Measurements from ENCODE around the gene ABL1. TPM values are rescaled to one million over a fixed set of nuclear protein-coding genes. Genes with fewer than 3 reads are reported as not detected.

Gene ABL1
- polyA plus RNA-seq, 3 donors: 4.5 to 14.5 (median 8.0) TPM

- H3K27me3 Mint-ChIP-seq (ENCODE audit: low read depth in 3 of 3): peaks cover 0 to 3% (median 0%) of the 10 kb centered on the region in 3 donors
- H3K4me2 ChIP-seq (replicated peaks; ENCODE audit: extremely low read depth, low read length, poor library complexity, severe bottlenecking): no peak overlapping the region
- H3K9ac ChIP-seq (ENCODE audit: insufficient read depth, low read length, poor library complexity, severe bottlenecking): no peak overlapping the region
- no peaks in the 10 kb centered on the region for H3K36me3 Mint-ChIP-seq
- no peaks in the 10 kb centered on the region for H3K4me1 ChIP-seq (ENCODE audit: control insufficient read depth in 1 of 2, insufficient read depth in 2 of 2, low read length in 2 of 2)
- H3K36me3 ChIP-seq (replicated peaks in 1 of 2; ENCODE audit: control insufficient read depth in 1 of 2, insufficient read depth in 2 of 2, low read length in 2 of 2): no peaks in the 10 kb centered on the region
- intact Hi-C loops (cut with micrococcal nuclease): no loop called here
- H3K4me3 ChIP-seq (replicated peaks in 1 of 3; ENCODE audit: low read depth in 2 of 3, low read length in 3 of 3): no peak overlapping the region
- no peaks in the 10 kb centered on the region for H3K4me1 Mint-ChIP-seq
- 80% methylated on average over 1 of the region's 6 CpGs for WGBS (ENCODE audit: insufficient coverage)
- no peak overlapping the region for H3K27ac ChIP-seq (ENCODE audit: low read depth in 1 of 2, low read length in 2 of 2)
- peak overlapping the region in 2 of 7 donors; percentile 10 to 45 for H3K27ac Mint-ChIP-seq
- no peaks in the 10 kb centered on the region for H3K9me3 ChIP-seq (replicated peaks in 1 of 2; ENCODE audit: control insufficient read depth in 1 of 2, insufficient read depth in 1 of 2, low read length in 2 of 2)
- no peak overlapping the region for H3K4me3 Mint-ChIP-seq
- no peak for DNase-seq
- no peaks in the 10 kb centered on the region for H3K79me2 ChIP-seq (ENCODE audit: insufficient read depth, low read length)
- TF ChIP-seq, protein P1, sequence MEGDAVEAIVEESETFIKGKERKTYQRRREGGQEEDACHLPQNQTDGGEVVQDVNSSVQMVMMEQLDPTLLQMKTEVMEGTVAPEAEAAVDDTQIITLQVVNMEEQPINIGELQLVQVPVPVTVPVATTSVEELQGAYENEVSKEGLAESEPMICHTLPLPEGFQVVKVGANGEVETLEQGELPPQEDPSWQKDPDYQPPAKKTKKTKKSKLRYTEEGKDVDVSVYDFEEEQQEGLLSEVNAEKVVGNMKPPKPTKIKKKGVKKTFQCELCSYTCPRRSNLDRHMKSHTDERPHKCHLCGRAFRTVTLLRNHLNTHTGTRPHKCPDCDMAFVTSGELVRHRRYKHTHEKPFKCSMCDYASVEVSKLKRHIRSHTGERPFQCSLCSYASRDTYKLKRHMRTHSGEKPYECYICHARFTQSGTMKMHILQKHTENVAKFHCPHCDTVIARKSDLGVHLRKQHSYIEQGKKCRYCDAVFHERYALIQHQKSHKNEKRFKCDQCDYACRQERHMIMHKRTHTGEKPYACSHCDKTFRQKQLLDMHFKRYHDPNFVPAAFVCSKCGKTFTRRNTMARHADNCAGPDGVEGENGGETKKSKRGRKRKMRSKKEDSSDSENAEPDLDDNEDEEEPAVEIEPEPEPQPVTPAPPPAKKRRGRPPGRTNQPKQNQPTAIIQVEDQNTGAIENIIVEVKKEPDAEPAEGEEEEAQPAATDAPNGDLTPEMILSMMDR (IDR thresholded peaks at IDR 0.05): no peak
- peaks cover 0 to 12% (median 6%) of the 10 kb centered on the region in 7 donors for H3K9me3 Mint-ChIP-seq
- no peak overlapping the region for H2AFZ ChIP-seq (ENCODE audit: insufficient read depth, low read depth, low read length, poor library complexity, severe bottlenecking)
- no peaks in the 10 kb centered on the region for H3K27me3 ChIP-seq (ENCODE audit: control insufficient read depth in 2 of 2, insufficient read depth in 2 of 2, low read length in 2 of 2)
- peaks cover 16% of the 10 kb centered on the region for H4K20me1 ChIP-seq (ENCODE audit: insufficient read depth, low read length)
These were observed 17.1 kb upstream of the ABL1 start for GRCh38 chr9:130817914-130818313.

GRCh38 chr9:130820135-130820738, 14.8 kb upstream of the ABL1 start:
- no peak overlapping the region for H3K4me3 Mint-ChIP-seq
- peaks cover 23% of the 10 kb centered on the region for H4K20me1 ChIP-seq (ENCODE audit: insufficient read depth, low read length)
- TF ChIP-seq, protein P1 (IDR thresholded peaks at IDR 0.05): no peak
- no peaks in the 10 kb centered on the region for H3K36me3 ChIP-seq (replicated peaks in 1 of 2; ENCODE audit: control insufficient read depth in 1 of 2, insufficient read depth in 2 of 2, low read length in 2 of 2)
- no peak overlapping the region for H2AFZ ChIP-seq (ENCODE audit: insufficient read depth, low read depth, low read length, poor library complexity, severe bottlenecking)
- no peaks in the 10 kb centered on the region for H3K9me3 ChIP-seq (replicated peaks in 1 of 2; ENCODE audit: control insufficient read depth in 1 of 2, insufficient read depth in 1 of 2, low read length in 2 of 2)
- DNase-seq: no peak
- 94% methylated on average over 3 of the region's 5 CpGs for WGBS (ENCODE audit: insufficient coverage)
- no peak overlapping the region for H3K9ac ChIP-seq (ENCODE audit: insufficient read depth, low read length, poor library complexity, severe bottlenecking)
- no peak overlapping the region for H3K4me2 ChIP-seq (replicated peaks; ENCODE audit: extremely low read depth, low read length, poor library complexity, severe bottlenecking)
- no peaks in the 10 kb centered on the region for H3K79me2 ChIP-seq (ENCODE audit: insufficient read depth, low read length)
- no peak overlapping the region for H3K4me3 ChIP-seq (replicated peaks in 1 of 3; ENCODE audit: low read depth in 2 of 3, low read length in 3 of 3)
- H3K27ac ChIP-seq (ENCODE audit: low read depth in 1 of 2, low read length in 2 of 2): no peak overlapping the region
- no peaks in the 10 kb centered on the region for H3K4me1 ChIP-seq (ENCODE audit: control insufficient read depth in 1 of 2, insufficient read depth in 2 of 2, low read length in 2 of 2)
- H3K27ac Mint-ChIP-seq: no peak overlapping the region
- peaks cover 0 to 12% (median 6%) of the 10 kb centered on the region in 7 donors for H3K9me3 Mint-ChIP-seq
- H3K27me3 ChIP-seq (ENCODE audit: control insufficient read depth in 2 of 2, insufficient read depth in 2 of 2, low read length in 2 of 2): no peaks in the 10 kb centered on the region
- intact Hi-C loops (cut with micrococcal nuclease): no loop called here
- peaks cover 0 to 3% (median 2%) of the 10 kb centered on the region in 3 donors for H3K27me3 Mint-ChIP-seq (ENCODE audit: low read depth in 3 of 3)
- H3K36me3 Mint-ChIP-seq: peaks cover 2 to 3% of the 10 kb centered on the region in 2 donors
- H3K4me1 Mint-ChIP-seq: peaks cover 7% of the 10 kb centered on the region
